ENCODE results near the gene TMEM164.

The TMEM164 gene

GRCh38 chrX:110042496-110042895 is 39.6 kb downstream of the TMEM164 start:
- no peak for DNase-seq

- no peak for DNase-seq
Observed at GRCh38 chrX:110043506-110043905, 40.6 kb downstream of the TMEM164 start.

DNA sequence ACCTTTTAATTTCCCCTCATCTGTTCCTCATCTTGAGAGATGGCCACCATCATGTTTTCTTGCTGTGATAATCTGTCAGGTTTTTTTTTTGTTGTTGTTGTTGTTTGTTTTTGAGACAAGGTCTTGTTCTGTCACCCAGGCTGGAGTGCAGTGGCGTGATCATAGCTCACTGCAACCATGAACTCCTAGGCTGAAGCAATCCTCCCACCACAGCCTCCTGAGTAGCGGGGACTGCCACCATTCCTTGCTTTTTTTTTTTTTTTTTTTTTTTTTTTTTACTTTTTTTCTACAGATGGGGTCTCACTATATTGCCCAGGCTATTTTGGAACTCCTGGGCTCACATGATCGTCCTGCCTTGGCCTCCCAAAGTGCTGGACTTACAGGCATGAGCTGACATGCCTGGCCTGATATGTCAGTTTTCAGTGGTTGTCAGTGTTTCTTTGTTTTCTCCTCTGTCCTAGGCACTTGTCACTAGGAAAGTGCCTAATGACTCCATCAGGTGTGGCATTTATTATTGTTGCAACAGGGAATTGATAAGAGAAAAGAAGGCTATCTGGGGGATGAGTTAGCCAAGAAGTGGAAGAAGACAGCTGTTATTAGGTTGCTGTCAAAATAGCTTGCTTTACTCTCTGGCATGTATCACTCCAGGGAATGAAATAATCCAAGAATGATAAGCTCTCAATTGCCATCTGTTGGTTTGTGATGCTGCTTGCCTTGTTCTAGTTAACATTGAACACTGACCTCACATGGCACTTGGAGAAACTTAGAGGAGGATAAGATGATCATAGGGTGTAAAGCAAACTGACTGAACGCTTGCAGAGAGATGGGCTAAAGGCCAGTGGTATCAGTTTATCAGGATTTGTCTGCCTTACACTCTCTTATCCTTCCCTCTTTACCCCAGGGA is 41.7 kb downstream of the TMEM164 start:
- peak; percentile 29 for DNase-seq

DNA sequence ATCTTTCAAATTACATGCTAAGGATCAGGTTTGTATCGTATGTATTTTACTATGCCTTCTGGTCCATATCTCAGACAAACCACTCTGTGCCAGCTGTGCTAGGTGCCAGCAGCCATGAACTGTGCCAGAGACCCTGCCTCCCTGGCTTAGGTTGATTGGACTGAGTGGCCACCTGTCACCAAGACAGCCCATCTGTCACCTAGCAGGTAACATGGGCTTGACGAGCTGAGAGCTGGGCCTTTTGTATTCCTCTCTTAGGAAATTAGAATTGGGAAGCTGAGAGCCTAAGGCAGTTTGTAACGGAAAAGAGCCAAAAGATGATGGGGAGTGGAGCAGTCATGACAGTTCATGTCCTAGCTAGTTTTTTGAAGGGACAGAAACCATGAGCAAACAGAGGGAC is 42.5 kb downstream of the TMEM164 start:
- peak; percentile 72 for DNase-seq

- DNase-seq = peak; percentile 85
Observed at GRCh38 chrX:110046001-110046400, 43.1 kb downstream of the TMEM164 start.

GRCh38 chrX:110046971-110047370 is 44.1 kb downstream of the TMEM164 start:
- DNase-seq = no peak

- no peak for DNase-seq
Observed at GRCh38 chrX:110049096-110049495, 46.2 kb downstream of the TMEM164 start.

GRCh38 chrX:110050386-110050785 is 47.5 kb downstream of the TMEM164 start:
- no peak for DNase-seq

- DNase-seq = no peak
Observed at GRCh38 chrX:110050901-110051300, 48.0 kb downstream of the TMEM164 start.

DNA sequence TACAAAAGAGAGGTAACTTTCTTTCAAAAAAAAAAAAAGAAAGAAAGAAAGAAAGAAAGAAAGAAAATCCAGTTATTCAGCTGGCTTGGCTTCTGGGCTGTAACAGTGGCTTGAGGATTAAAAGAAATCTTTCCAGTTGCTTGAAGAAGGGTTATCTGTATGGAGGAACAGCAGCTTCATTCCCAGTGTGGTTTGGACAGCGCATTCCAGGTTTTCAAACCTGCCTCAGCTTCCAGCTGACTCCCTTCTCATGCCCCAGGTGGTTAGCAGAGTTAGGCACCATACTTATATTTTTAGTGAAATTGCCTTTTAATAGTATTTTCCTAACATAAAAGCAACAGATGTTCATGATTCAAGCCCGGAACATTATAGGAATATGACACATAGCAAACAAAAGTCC is 48.6 kb downstream of the TMEM164 start:
- no peak for DNase-seq

GRCh38 chrX:110052303-110052702 is 49.4 kb downstream of the TMEM164 start:
- DNase-seq = no peak

GRCh38 chrX:110053453-110053852 is 50.5 kb downstream of the TMEM164 start:
- DNase-seq = no peak

DNA sequence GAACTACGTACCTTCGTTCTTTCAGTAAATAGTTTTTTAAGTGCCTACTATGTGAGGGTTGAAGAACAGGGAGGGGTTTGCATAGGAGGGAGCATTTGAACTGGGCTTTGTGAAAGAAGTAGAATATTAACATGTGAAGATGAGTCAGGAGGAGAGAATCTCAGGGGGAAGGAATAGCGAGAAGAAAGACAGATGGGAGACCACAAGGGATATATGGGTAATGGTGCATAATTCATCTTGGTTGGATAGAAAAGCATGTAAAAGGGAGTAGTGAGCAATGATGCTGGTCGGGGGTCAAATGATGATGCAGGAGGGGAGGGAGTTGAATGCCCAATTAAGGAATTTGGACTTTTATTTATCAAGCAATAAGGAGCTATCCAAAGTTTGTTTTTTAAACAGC is 52.7 kb downstream of the TMEM164 start:
- DNase-seq = no peak

DNA sequence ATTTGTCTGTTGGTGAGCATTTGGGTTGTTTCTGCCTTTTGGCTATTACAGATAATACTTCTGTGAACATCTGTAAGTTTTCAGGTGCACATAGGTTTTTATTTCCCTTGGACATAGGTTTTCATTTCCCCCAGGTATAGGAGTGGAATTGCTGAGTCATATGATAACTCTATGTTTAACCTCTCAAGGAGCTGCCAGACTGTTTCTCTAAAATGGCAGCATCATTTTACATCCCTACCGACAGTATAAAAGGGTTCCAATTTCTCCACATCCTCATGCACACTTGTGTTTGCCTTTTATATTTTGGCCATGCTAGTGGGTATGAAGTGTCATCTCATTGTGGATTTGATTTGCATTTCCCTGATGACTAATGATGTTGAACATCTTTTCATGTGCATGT is 53.5 kb downstream of the TMEM164 start:
- no peak for DNase-seq

- no peak for DNase-seq
Observed at GRCh38 chrX:110059410-110059809, 56.5 kb downstream of the TMEM164 start.

DNA sequence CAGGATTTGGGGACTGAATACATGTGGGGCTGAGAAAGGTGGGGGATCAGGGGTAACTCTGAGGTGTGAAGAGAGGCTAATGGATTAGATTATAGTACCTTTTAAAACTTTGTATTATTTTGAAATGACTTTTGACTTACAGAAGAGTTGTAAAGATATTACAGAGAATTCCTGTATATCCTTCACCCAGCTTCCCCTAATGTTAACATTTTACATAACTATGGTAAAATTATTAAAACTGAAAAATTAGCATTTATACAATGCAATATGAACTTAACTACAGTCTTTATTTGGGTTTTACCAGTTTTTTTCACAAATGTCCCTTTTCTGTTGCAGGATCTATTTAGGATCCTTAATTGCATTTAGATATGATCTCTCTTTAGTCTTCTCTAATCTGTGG is 57.4 kb downstream of the TMEM164 start:
- DNase-seq = no peak

GRCh38 chrX:110060846-110061537 is 58.1 kb downstream of the TMEM164 start:
- DNase-seq = no peak

- DNase-seq = no peak
Observed at GRCh38 chrX:110062919-110063318, 60.0 kb downstream of the TMEM164 start.

GRCh38 chrX:110066488-110067225 is 63.7 kb downstream of the TMEM164 start:
- DNase-seq = no peak

DNA sequence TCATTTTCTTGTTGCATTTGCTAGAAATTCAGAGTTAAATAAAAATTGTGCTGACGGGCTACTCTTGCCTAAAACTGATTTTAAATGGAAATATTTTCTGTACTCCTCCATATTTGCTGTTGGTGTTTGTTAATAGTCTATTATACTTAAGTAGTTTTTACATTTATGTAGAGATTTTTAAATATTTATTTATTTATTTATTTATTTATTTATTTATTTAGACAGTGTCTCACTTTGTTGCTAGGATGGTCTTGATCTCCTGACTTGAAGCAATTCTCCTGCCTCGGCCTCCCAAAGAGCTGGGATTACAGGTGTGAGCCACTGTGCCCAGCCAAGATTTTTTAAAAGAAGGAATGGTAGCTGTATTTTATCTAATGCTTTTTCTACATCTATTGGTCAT is 68.1 kb downstream of the TMEM164 start:
- no peak for DNase-seq

DNA sequence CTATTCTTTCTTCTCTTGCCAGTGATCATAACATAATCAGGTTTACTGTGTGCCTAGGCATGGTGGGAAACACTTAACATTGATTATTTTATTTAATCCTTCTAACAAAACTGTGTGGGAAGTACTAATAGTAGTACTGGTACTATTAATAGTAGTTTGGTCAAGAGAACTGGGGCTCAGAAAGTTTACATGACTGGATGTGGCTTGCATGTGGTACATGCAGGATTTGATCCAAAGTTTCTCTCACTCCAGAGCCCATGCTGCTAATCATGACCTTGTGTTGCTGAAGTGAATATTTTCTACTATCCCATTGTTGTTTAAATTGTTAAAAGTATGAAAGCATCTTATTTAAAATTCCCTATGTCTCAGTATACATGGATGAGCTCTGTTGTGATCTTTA is 78.4 kb downstream of the TMEM164 start:
- DNase-seq = no peak

- no peak for DNase-seq
Observed at GRCh38 chrX:110081740-110082139, 78.8 kb downstream of the TMEM164 start.

DNA sequence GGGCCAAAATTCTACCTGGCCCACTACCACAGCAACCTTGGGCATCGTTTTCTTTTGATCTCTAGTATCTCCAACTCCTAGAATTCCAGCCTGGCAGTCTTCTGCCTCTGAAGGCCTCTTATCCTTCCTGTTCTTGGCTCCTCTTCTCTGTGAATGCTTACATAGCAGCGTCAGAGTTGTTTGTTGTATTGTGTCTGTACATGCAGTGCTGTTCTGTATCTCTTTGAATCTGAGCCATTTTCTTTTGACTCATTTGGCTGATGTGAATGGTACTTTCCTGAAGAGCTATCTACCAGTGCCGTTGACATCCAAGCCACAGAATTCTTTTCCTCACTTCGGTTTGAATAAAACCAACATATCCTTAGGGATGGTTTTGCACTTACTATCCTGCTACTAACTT is 79.2 kb downstream of the TMEM164 start:
- DNase-seq = peak; percentile 17

All from NCI-H1092 treated with DMSO at 0.1 percent for 48 hours (cell line).